Measurements from ENCODE around the gene MAML2.

The MAML2 gene

GRCh38 chr11:96149743-96150555, 193.0 kb downstream of the MAML2 start:
- no peak for DNase-seq

- peak; percentile 28 for DNase-seq
Measured at GRCh38 chr11:96147906-96148486, 195.0 kb downstream of the MAML2 start.

- no peak for DNase-seq
Measured at GRCh38 chr11:96147186-96147585, 195.8 kb downstream of the MAML2 start.

- DNase-seq: no peak
Measured at GRCh38 chr11:96146765-96147164, 196.2 kb downstream of the MAML2 start.

GRCh38 chr11:96145163-96145585, 197.8 kb downstream of the MAML2 start:
- no peak for DNase-seq

GRCh38 chr11:96144553-96144952, 198.4 kb downstream of the MAML2 start:
- no peak for DNase-seq

GRCh38 chr11:96143041-96143521, 199.9 kb downstream of the MAML2 start:
- DNase-seq: peak; percentile 82

- peak; percentile 94 for DNase-seq
Measured at GRCh38 chr11:96141626-96142025, 201.4 kb downstream of the MAML2 start.

GRCh38 chr11:96139691-96140090, 203.3 kb downstream of the MAML2 start:
- no peak for DNase-seq

- no peak for DNase-seq
Measured at GRCh38 chr11:96137373-96137772, 205.6 kb downstream of the MAML2 start.

- no peak for DNase-seq
Measured at GRCh38 chr11:96136613-96137298, 206.2 kb downstream of the MAML2 start.

GRCh38 chr11:96134602-96135001, 208.4 kb downstream of the MAML2 start:
- DNase-seq: no peak

GRCh38 chr11:96132437-96132836, 210.6 kb downstream of the MAML2 start:
- DNase-seq: peak; percentile 67

- no peak for DNase-seq
Measured at GRCh38 chr11:96130061-96130620, 212.9 kb downstream of the MAML2 start.

- peak; percentile 75 for DNase-seq
Measured at GRCh38 chr11:96127596-96127959, 215.4 kb downstream of the MAML2 start.

- peak; percentile 43 for DNase-seq
Measured at GRCh38 chr11:96126917-96127595, 215.9 kb downstream of the MAML2 start.

- no peak for DNase-seq
Measured at GRCh38 chr11:96125400-96125799, 217.6 kb downstream of the MAML2 start.

- DNase-seq: peak; percentile 23
Measured at GRCh38 chr11:96124155-96124554, 218.8 kb downstream of the MAML2 start.

GRCh38 chr11:96123301-96123700, 219.7 kb downstream of the MAML2 start:
- DNase-seq: no peak

- peak; percentile 82 for DNase-seq
Measured at GRCh38 chr11:96122601-96123074, 220.4 kb downstream of the MAML2 start.

GRCh38 chr11:96119211-96119610, 223.8 kb downstream of the MAML2 start:
- DNase-seq: no peak

- peak; percentile 19 for DNase-seq
Measured at GRCh38 chr11:96116376-96116775, 226.6 kb downstream of the MAML2 start.

Data from NCI-H69 (cell line).